GM12891 (cell line): ENCODE data around the gene OR4P4.

Experiments
- POLR2A ChIP-seq: IDR thresholded peaks from 2 replicates; pipeline ENCODE4 v1.6.1; 2011; ENCODE audit warnings: low read depth, low read length, control low read depth
- POLR2AphosphoS5 ChIP-seq: IDR thresholded peaks from 2 replicates; pipeline ENCODE4 v1.6.1; 2011; ENCODE audit warnings: low read depth, low read length, control low read depth
- SPI1 ChIP-seq: IDR thresholded peaks from 2 replicates; pipeline ENCODE4 v1.6.1; 2011; ENCODE audit warnings: low read depth, low read length, control low read depth
- TAF1 ChIP-seq: IDR thresholded peaks from 2 replicates; pipeline ENCODE4 v1.6.1; 2011; ENCODE audit warnings: low read depth, low read length, control low read depth

- no peak for TF ChIP-seq POLR2AphosphoS5
- no peak for TF ChIP-seq POLR2A
- no peak for TF ChIP-seq TAF1
- TF ChIP-seq SPI1 = no peak
Observed at GRCh38 chr11:55648027-55648426, 13.1 kb downstream of the OR4P4 start, which contains the start of gene OR4S2.
